Adipocyte (in vitro differentiated cells): ENCODE results near the gene DLGAP1.

Experiments used
- DNase-seq: peaks from one replicate; pipeline ENCODE4 v3.0.0-alpha.2; 2015; ENCODE audit warnings: low read depth
- H3K27me3 ChIP-seq: replicated peaks from 2 replicates; pipeline ENCODE4 v1.7.0; 2013; ENCODE audit warnings: mild to moderate bottlenecking, low read length, moderate library complexity; ENCODE audit not compliant: control insufficient read depth, insufficient read depth
- H3K36me3 ChIP-seq: 2 replicates; pipeline ENCODE4 v1.7.0; 2013; ENCODE audit warnings: low read length, mild to moderate bottlenecking, moderate library complexity; ENCODE audit not compliant: control insufficient read depth, insufficient read depth, severe bottlenecking
- H3K4me1 ChIP-seq: 2 replicates; pipeline ENCODE4 v1.7.0; 2013; ENCODE audit warnings: mild to moderate bottlenecking, low read length, moderate library complexity; ENCODE audit not compliant: control insufficient read depth, insufficient read depth
- H3K4me3 ChIP-seq: 2 replicates; pipeline ENCODE4 v1.7.0; 2013; ENCODE audit warnings: mild to moderate bottlenecking, low read length, moderate library complexity
- H3K9ac ChIP-seq: 2 replicates; pipeline ENCODE4 v1.7.0; 2013; ENCODE audit warnings: mild to moderate bottlenecking, low read length, moderate library complexity
- H3K9me3 ChIP-seq: 2 replicates; pipeline ENCODE4 v1.7.0; 2013; ENCODE audit warnings: mild to moderate bottlenecking, low read length, moderate library complexity; ENCODE audit not compliant: control insufficient read depth

Gene DLGAP1

DNA sequence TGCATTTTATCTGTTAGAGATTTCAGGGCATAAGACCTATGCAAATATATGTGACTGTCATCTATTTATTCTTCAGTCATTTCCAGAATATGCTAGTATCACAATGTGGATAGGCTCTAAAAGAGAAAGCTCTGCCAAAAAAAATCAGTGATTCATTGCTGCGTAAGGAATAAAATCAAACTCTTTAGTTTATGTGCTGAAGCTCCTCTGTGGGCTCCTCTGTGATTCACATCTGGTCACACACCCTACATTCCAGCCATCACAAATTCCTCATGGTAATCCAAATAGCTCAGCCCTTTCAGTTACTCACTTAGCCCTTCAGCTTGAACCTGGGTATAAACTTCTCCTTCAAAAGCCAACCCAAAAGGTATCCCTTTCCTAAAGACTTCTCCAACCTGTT, 21.4 kb downstream of the DLGAP1 start:
- Histone ChIP-seq H3K4me1 (no peaks in the 10 kb centered on the region), H3K36me3 (no peaks in the 10 kb centered on the region), H3K27me3 (no peaks in the 10 kb centered on the region), H3K9ac (no peak overlapping the region), H3K4me3 (no peak overlapping the region), H3K9me3 (no peaks in the 10 kb centered on the region)
- DNase-seq: no peak

- Histone ChIP-seq H3K36me3 (no peaks in the 10 kb centered on the region), H3K4me3 (no peak overlapping the region), H3K9ac (no peak overlapping the region), H3K27me3 (no peaks in the 10 kb centered on the region), H3K4me1 (no peaks in the 10 kb centered on the region), H3K9me3 (no peaks in the 10 kb centered on the region)
- DNase-seq: no peak
These were observed 24.3 kb downstream of the DLGAP1 start for GRCh38 chr18:4430836-4431235.

- H3K9me3 ChIP-seq: peaks cover 3% of the 10 kb centered on the region
- H3K4me1 ChIP-seq: no peaks in the 10 kb centered on the region
- H3K27me3 ChIP-seq: no peaks in the 10 kb centered on the region
- DNase-seq: no peak
- H3K36me3 ChIP-seq: no peaks in the 10 kb centered on the region
- no peak overlapping the region for H3K4me3 ChIP-seq
- H3K9ac ChIP-seq: no peak overlapping the region
These were observed 37.4 kb downstream of the DLGAP1 start for GRCh38 chr18:4417714-4418113.

- DNase-seq: no peak
- H3K27me3 ChIP-seq: no peaks in the 10 kb centered on the region
- H3K4me3 ChIP-seq: no peak overlapping the region
- H3K9ac ChIP-seq: no peak overlapping the region
- H3K36me3 ChIP-seq: no peaks in the 10 kb centered on the region
- H3K9me3 ChIP-seq: peaks cover 3% of the 10 kb centered on the region
- no peaks in the 10 kb centered on the region for H3K4me1 ChIP-seq
These were observed 38.1 kb downstream of the DLGAP1 start for GRCh38 chr18:4416976-4417375.

- no peak overlapping the region for H3K9ac ChIP-seq
- DNase-seq: no peak
- H3K4me1 ChIP-seq: no peaks in the 10 kb centered on the region
- no peaks in the 10 kb centered on the region for H3K9me3 ChIP-seq
- H3K36me3 ChIP-seq: no peaks in the 10 kb centered on the region
- no peaks in the 10 kb centered on the region for H3K27me3 ChIP-seq
- H3K4me3 ChIP-seq: no peak overlapping the region
These were observed 42.8 kb downstream of the DLGAP1 start for GRCh38 chr18:4412286-4412685.

DNA sequence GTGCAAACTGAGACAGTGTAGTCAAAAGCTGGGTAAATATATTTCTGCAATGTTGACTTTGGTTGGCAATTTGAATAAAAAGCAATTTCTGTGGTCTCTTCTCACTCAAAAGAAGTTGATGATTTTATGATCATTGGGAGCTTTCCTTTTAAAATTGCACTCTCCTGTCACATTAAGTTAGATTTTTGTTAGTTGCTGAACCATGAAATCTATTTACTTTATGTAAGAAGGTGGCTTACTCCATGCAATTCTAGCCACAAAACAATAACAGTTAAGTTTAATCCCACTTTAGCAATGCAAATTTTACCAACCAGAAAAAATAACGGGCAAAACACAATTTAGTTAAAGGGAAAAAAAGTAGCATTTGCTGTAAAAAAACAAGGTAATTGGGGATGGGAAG, 48.3 kb downstream of the DLGAP1 start:
- Histone ChIP-seq H3K9ac (no peak overlapping the region), H3K36me3 (no peaks in the 10 kb centered on the region)

GRCh38 chr18:4405965-4406364, 49.1 kb downstream of the DLGAP1 start:
- H3K36me3 ChIP-seq: no peaks in the 10 kb centered on the region
- H3K4me1 ChIP-seq: no peaks in the 10 kb centered on the region
- no peak for DNase-seq
- H3K4me3 ChIP-seq: no peak overlapping the region
- H3K27me3 ChIP-seq: no peaks in the 10 kb centered on the region
- H3K9ac ChIP-seq: no peak overlapping the region
- no peaks in the 10 kb centered on the region for H3K9me3 ChIP-seq

More for the DNA sequence above, 48.3 kb downstream of the DLGAP1 start:
- H3K9me3 ChIP-seq: no peaks in the 10 kb centered on the region
- DNase-seq: no peak
- no peak overlapping the region for H3K4me3 ChIP-seq
- H3K4me1 ChIP-seq: no peaks in the 10 kb centered on the region
- no peaks in the 10 kb centered on the region for H3K27me3 ChIP-seq

GRCh38 chr18:4403836-4404235, 51.3 kb downstream of the DLGAP1 start:
- no peak overlapping the region for H3K9ac ChIP-seq
- no peaks in the 10 kb centered on the region for H3K9me3 ChIP-seq
- no peaks in the 10 kb centered on the region for H3K27me3 ChIP-seq
- H3K4me3 ChIP-seq: no peak overlapping the region
- H3K36me3 ChIP-seq: no peaks in the 10 kb centered on the region
- no peaks in the 10 kb centered on the region for H3K4me1 ChIP-seq
- no peak for DNase-seq

DNA sequence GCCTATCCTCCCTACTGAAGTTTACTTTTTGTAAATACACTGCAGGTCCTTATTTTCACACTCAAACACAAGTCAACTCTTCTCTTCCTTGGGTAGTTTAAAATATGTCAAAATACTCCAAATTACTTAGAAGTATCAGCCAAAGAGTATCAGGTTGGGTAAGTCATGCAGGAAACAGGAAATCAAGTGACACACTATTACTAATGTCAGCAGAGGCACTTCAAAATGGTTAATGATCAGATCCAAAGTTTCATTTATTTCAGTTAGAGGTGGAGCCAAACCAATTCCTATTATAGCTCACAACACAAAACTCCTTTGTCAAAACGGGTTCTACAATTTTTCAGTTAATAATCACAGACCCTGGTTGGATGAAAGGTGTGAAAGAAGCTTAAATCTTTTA, 54.2 kb downstream of the DLGAP1 start:
- no peaks in the 10 kb centered on the region for H3K9me3 ChIP-seq
- H3K36me3 ChIP-seq: no peaks in the 10 kb centered on the region
- no peaks in the 10 kb centered on the region for H3K4me1 ChIP-seq
- H3K27me3 ChIP-seq: no peaks in the 10 kb centered on the region
- DNase-seq: no peak
- H3K9ac ChIP-seq: no peak overlapping the region
- no peak overlapping the region for H3K4me3 ChIP-seq

GRCh38 chr18:4399929-4400328, 55.2 kb downstream of the DLGAP1 start:
- H3K27me3 ChIP-seq: no peaks in the 10 kb centered on the region
- H3K36me3 ChIP-seq: no peaks in the 10 kb centered on the region
- no peak overlapping the region for H3K4me3 ChIP-seq
- no peak for DNase-seq
- H3K4me1 ChIP-seq: no peaks in the 10 kb centered on the region
- H3K9ac ChIP-seq: no peak overlapping the region
- H3K9me3 ChIP-seq: no peaks in the 10 kb centered on the region

GRCh38 chr18:4394700-4395099, 60.4 kb downstream of the DLGAP1 start:
- Histone ChIP-seq H3K9ac (no peak overlapping the region), H3K4me3 (no peak overlapping the region), H3K36me3 (no peaks in the 10 kb centered on the region), H3K4me1 (no peaks in the 10 kb centered on the region), H3K27me3 (no peaks in the 10 kb centered on the region), H3K9me3 (peaks cover 3% of the 10 kb centered on the region)
- DNase-seq: no peak

- Histone ChIP-seq H3K9me3 (peaks cover 3% of the 10 kb centered on the region), H3K9ac (no peak overlapping the region), H3K27me3 (no peaks in the 10 kb centered on the region), H3K4me1 (no peaks in the 10 kb centered on the region), H3K4me3 (no peak overlapping the region), H3K36me3 (no peaks in the 10 kb centered on the region)
- DNase-seq: no peak
These were observed 63.2 kb downstream of the DLGAP1 start for GRCh38 chr18:4391859-4392258.
